Ectodermal cell (in vitro differentiated cells): Measurements from ENCODE around the gene EYA2.

Experiments
- H3K27ac ChIP-seq: 2 replicates; pipeline ENCODE4 v1.7.0; 2013; ENCODE audit warnings: mild to moderate bottlenecking, low read depth, low read length; ENCODE audit not compliant: insufficient read depth, poor library complexity, severe bottlenecking
- H3K27me3 ChIP-seq: 2 replicates; pipeline ENCODE4 v1.7.0; 2013; ENCODE audit warnings: mild to moderate bottlenecking, low read length; ENCODE audit not compliant: insufficient read depth, control insufficient read depth, poor library complexity, severe bottlenecking
- H3K36me3 ChIP-seq: one replicate; pipeline ENCODE4 v1.7.0; 2013; ENCODE audit warnings: low read length; ENCODE audit not compliant: control insufficient read depth, insufficient read depth
- H3K4me1 ChIP-seq: one replicate; pipeline ENCODE4 v1.7.0; 2013; ENCODE audit warnings: low read length; ENCODE audit not compliant: control insufficient read depth, insufficient read depth
- H3K4me3 ChIP-seq: 2 replicates; pipeline ENCODE4 v1.7.0; 2013; ENCODE audit warnings: low read depth, low read length, control low read depth; ENCODE audit not compliant: insufficient read depth
- H3K9me3 ChIP-seq: 2 replicates; pipeline ENCODE4 v1.7.0; 2013; ENCODE audit warnings: mild to moderate bottlenecking, low read length, moderate library complexity; ENCODE audit not compliant: control insufficient read depth
- WGBS, 2 experiments: methylation state at CpG; one replicate each; pipeline ENCODE4 v1.1.7; 2013; ENCODE audit warnings: missing lambda C conversion rate in 2 of 2; 5-methylcytosine and 5-hydroxymethylcytosine counted together

The EYA2 gene

GRCh38 chr20:47213966-47214365 lies 319.3 kb downstream of the EYA2 start:
- no peaks in the 10 kb centered on the region for H3K9me3 ChIP-seq
- no peaks in the 10 kb centered on the region for H3K4me1 ChIP-seq
- H3K27me3 ChIP-seq: no peaks in the 10 kb centered on the region
- no peak overlapping the region for H3K27ac ChIP-seq
- peaks cover 53% of the 10 kb centered on the region for H3K36me3 ChIP-seq
- H3K4me3 ChIP-seq: no peak overlapping the region
- 93 to 96% methylated on average over 9 of the region's 9 CpGs for WGBS, 2 experiments

DNA sequence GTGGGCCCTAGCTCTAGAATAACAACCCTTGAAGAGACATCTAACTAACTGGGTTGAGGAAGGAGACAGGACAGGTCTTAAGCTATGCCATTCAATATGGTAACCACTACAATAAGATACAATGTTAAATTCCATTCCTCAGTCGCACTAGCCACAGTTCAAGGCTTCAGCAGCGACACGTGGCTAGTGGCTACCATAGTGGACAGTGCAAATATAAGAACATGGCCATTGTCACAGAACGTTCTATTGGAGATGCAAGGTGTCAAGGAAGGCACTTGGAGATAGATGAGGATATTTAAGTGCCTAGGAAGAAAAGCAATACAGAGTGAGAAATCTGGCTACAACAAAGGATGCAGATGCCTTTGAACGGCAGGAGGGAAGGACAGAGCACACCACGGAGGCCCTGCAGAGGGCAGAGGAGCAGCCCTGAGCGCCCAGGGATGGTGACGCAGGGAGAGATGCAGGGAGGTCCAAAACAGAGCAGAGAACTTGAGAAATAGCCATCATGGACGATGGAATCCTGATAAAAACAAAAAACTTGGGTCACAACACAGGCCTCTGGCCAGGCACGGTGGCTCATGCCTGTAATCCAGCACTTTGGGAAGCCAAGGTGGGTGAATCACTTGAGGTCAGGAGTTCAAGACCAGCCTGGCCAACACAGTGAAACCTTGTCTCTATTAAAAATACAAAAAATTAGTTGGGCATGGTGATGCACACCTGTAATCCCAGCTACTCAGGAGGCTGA lies 321.2 kb downstream of the EYA2 start:
- Histone ChIP-seq H3K4me3 (no peak overlapping the region), H3K9me3 (no peaks in the 10 kb centered on the region), H3K4me1 (no peaks in the 10 kb centered on the region), H3K36me3 (peaks cover 37% of the 10 kb centered on the region), H3K27ac (no peak overlapping the region), H3K27me3 (no peaks in the 10 kb centered on the region)
- WGBS, 2 experiments: 91 to 94% methylated on average over 10 of the region's 10 CpGs

DNA sequence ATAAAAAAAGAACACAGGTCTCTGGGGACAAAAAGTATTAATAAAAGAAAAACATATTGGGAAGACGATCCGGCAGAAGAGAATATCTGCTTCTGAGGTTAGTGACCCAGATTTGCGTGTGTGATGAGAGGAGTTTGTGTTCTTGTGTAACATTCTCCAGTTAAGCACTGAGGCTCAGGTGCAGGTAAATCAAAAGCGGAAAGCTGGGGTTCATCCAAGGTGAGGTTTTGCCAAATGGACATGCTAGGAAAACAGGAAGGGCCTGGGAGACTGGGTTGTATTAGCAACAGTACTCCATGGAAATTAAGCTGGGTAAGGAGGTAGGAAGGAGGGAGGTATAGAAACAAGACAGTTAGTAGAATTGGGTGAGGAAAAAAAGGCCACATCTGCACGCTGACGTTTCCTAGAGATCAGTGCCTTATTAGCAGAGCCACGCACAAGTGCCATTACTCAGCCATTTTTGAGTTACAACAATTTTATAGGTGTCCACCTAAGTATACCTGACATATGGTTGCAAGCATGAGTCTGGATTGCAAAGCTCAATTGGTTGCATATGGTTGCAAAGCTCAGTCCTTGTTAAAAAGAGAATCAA lies 322.3 kb downstream of the EYA2 start:
- H3K36me3 ChIP-seq: peaks cover 35% of the 10 kb centered on the region

DNA sequence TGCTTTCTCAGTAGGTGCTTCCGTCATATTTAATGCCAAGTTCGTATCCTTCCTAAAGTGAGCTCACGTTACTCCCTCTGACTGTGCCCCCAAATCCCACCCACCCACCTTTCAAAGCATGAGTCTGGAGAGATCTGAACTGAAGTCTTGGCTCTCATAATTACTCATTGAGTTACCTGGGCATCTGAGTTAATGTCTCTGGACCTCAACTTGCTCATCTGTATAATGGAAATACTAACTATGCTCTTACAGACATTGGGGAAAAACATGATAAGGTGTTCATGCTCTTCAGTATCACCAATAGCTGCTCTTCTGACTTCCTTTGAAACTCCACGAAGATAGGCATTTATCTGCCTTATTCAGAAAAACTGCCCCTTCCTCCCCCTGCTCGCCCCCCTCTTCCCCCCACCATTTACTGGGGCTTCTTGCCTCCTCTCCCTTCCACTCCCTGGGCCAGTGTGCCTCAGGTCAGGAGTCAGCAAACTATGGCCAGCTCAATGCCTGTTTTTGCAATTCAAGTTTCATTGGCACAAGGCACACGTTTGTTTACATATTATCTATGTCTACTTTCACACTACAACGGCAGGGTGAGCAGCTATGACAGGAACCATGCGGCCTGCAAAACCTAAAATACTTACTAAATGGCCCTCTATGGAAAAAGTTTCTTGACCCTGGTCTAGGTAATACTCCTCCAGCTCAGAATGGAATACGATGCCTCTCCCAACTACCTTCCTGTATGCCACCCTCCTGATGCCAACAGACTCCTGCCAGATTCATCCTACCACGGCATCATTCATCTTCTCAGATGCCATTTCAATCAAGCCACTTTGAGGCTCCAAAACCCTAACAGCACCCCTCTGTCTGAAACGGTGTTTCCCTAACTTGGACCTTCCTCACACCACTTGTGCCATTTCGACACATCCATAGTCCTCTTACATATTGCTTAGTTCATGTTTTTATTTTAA lies 323.1 kb downstream of the EYA2 start:
- Histone ChIP-seq H3K9me3 (no peaks in the 10 kb centered on the region), H3K36me3 (peaks cover 27% of the 10 kb centered on the region), H3K4me1 (no peaks in the 10 kb centered on the region), H3K27ac (no peak overlapping the region), H3K27me3 (no peaks in the 10 kb centered on the region), H3K4me3 (no peak overlapping the region)
- WGBS, 2 experiments: 90 to 92% methylated on average over 11 to 12 of the region's 12 CpGs

More for the DNA sequence above, 322.3 kb downstream of the EYA2 start:
- Histone ChIP-seq H3K27me3 (no peaks in the 10 kb centered on the region), H3K4me1 (no peaks in the 10 kb centered on the region), H3K9me3 (no peaks in the 10 kb centered on the region), H3K4me3 (no peak overlapping the region), H3K27ac (no peak overlapping the region)
- WGBS, 2 experiments: 94 to 97% methylated on average over 7 of the region's 7 CpGs

DNA sequence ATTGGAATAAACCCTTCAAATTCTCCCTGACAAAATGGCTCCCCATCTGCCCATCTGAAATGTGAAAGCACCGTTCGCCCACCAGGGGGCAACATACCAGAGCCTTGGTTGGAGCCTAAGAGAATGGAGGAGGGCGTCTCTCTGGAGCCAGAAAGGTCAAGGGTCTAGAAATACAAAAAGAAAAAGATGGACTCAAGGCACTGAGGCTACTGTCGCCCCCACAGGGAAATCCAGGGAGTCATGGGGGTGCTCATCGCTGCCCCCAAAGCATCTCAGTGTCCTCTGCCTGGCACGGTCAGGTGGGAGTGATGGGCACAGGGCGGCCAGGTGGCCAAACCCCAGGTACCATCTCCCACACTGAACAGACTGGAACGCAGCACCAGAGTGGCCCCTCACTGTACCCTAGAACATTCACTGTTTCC lies 325.5 kb downstream of the EYA2 start:
- Histone ChIP-seq H3K27ac (no peak overlapping the region), H3K27me3 (no peaks in the 10 kb centered on the region), H3K36me3 (peaks cover 38% of the 10 kb centered on the region), H3K9me3 (no peaks in the 10 kb centered on the region), H3K4me3 (no peak overlapping the region), H3K4me1 (no peaks in the 10 kb centered on the region)
- WGBS, 2 experiments: 85 to 91% methylated on average over 8 of the region's 8 CpGs

GRCh38 chr20:47221036-47221625 lies 326.5 kb downstream of the EYA2 start:
- WGBS, 2 experiments: 92 to 95% methylated on average over 16 of the region's 16 CpGs
- Histone ChIP-seq H3K4me1 (no peaks in the 10 kb centered on the region), H3K4me3 (no peak overlapping the region), H3K9me3 (no peaks in the 10 kb centered on the region), H3K27me3 (no peaks in the 10 kb centered on the region), H3K27ac (no peak overlapping the region), H3K36me3 (peaks cover 39% of the 10 kb centered on the region)

DNA sequence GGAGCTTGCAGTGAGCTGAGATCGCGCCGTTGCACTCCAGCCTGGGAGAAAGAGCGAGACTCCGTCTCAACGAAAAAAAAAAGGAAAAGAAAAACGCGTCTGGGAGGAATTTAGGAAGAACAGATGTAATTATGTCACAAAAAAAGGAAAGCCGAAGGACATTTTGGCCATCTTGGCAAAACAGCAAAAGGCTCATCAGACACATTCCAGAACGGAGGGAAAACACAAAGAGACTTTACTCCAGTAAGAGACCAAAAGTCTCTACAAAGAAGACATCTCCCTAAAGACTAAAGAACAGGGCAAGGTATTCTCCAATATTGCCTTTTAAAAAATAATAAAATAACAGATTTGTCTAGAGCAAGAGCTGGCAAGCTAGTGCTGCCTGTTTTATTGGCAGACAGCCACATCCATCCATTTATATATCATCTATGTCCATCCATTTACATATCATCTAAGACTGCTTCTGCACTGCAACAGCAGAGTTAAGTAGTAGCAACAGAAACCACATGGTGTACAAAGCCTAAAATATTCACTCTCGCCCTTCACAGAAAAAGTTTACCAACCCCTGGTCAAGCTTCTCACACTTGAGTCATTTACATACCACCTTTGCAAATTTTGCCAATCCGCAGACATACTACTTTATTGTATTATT lies 328.0 kb downstream of the EYA2 start:
- Histone ChIP-seq H3K27ac (no peak overlapping the region), H3K4me1 (no peaks in the 10 kb centered on the region), H3K9me3 (no peaks in the 10 kb centered on the region), H3K36me3 (peaks cover 48% of the 10 kb centered on the region), H3K27me3 (no peaks in the 10 kb centered on the region), H3K4me3 (no peak overlapping the region)
- 91 to 95% methylated on average over 11 of the region's 12 CpGs for WGBS, 2 experiments

- Histone ChIP-seq H3K27ac (no peak overlapping the region), H3K36me3 (peaks cover 43% of the 10 kb centered on the region), H3K4me1 (no peaks in the 10 kb centered on the region), H3K27me3 (no peaks in the 10 kb centered on the region), H3K4me3 (no peak overlapping the region), H3K9me3 (no peaks in the 10 kb centered on the region)
- 92 to 96% methylated on average over 1 of the region's 1 CpG for WGBS, 2 experiments
These were observed 329.3 kb downstream of the EYA2 start for GRCh38 chr20:47223896-47224295.

- H3K27ac ChIP-seq: no peak overlapping the region
- H3K9me3 ChIP-seq: no peaks in the 10 kb centered on the region
- 96% methylated on average over 11 of the region's 11 CpGs for WGBS, 2 experiments
- no peak overlapping the region for H3K4me3 ChIP-seq
- peaks cover 45% of the 10 kb centered on the region for H3K36me3 ChIP-seq
- H3K4me1 ChIP-seq: no peaks in the 10 kb centered on the region
- no peaks in the 10 kb centered on the region for H3K27me3 ChIP-seq
These were observed 329.7 kb downstream of the EYA2 start for GRCh38 chr20:47224300-47224791.
